Measurements from ENCODE around the gene LYSMD2.

LYSMD2 gene

GRCh38 chr15:51751697-51752683 is 14.5 kb upstream of the LYSMD2 start:
- peak; percentile 69 for DNase-seq

GRCh38 chr15:51750792-51751696 is 13.6 kb upstream of the LYSMD2 start, which contains the start of gene TMOD2:
Gene TMOD2 (plus strand): TSS chr15:51751597. CDS start chr15:51766442, 14,845 bp downstream.
- DNase-seq, result peak; percentile 82

- no peak for DNase-seq
Observed at GRCh38 chr15:51750186-51750585, 12.7 kb upstream of the LYSMD2 start.

GRCh38 chr15:51749307-51749706 is 11.9 kb upstream of the LYSMD2 start:
- no peak for DNase-seq

DNA sequence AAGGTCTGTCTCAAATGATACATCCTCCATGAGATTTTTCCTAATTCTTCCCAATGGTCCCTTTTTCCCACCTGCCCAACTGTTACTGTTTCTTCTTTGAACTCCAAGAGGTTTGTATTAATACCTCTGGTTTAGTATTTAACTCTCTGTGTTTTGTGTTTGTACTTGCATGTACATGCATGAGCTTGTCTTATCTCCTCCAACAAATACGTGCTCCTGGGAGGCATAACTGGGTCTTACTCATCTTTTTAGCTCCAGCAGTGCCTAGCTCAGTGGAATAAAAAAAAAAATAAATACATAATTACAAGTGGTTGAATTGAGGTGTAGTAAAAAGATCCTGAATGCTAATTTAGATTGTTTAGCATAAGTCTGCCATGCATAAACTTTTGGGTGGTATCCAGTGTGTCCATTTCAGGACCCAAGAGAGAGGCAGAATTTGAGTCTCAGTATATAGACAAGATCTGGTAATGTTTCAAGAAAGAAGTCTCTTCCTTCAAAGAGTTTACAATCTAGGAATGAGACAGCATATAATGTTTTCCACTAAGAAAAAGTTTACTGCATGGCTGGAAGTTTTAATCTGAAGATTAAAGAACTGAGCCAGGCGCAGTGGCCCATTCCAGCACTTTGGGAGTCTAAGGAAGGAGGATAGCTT is 1.7 kb upstream of the LYSMD2 start:
- DNase-seq, result no peak

DNA sequence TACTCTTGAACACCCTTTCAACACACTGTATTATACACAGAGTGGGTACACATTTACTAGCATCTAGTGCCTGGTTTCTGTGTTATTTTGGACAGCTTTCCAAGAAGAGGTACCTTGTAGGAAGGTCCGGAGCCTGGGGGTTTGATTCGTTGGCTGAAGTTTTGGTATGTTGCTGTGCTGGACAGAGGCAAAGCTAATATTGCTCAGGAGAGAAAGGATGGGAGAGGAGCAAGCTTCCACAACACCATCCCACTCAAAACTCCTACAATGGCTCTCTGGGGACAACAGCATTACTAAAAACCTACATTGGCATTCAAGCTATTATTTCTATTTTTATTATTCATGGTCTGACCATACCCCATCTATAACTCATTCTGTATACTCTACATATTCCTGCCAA is 1.1 kb upstream of the LYSMD2 start:
- DNase-seq, result peak; percentile 16

- DNase-seq, result peak; percentile 77
Observed at GRCh38 chr15:51736751-51737521, 519 bp downstream of the LYSMD2 start.

DNA sequence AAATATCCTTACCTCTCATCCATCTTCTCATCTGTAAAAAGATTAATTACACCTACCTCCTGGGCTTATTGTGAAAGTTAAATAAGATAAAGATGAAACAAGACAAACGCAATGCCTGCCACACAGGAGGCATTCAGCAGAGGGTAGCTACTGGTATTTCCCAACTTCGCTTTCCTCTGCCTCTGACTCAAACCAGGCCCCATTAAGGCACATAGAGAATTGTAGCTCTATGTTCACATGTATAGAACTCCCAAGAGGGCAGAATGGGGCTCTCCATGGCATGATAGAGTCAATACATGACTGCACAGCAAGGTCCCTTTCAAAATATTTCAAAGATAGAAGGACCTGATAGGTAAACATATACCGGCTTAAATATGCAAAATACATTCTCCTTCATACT is 1.4 kb downstream of the LYSMD2 start:
- peak; percentile 9 for DNase-seq

DNA sequence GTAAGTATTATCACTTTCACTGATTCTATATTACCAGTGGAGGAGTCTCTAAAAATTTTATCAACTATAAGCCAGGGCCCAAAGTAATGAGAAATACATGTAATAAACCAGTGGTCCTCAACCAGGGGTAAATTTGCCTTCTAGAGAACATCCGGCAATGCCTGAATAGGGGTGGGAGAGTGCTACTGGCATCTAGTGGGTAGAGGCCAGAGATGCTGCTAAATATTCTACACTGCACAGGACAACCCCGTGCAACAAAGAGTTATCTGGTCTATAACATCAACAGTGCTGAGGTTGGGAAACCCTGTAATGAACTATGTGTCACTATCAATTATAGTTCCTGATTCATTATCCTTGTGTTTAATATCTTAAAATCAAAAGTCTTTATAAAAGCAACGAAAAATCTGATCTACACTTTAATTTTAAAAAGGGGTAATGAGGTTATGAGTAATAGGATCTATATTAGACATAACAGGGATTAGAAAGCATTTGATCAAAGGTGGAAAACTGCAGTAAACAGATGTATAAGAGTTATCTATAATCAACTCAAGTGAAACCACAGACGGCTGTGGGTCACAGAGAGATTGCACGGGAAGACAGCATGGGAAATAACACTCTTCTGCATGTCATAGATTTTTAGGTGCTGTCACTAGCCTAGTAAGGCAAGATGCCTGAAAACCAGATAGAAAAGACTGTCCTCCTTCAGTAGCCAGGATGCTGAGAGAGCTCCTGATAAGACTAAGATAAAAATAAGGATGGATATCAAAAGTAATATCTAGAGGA is 2.0 kb downstream of the LYSMD2 start:
- DNase-seq, result no peak

- DNase-seq, result no peak
Observed at GRCh38 chr15:51732646-51733045, 4.8 kb downstream of the LYSMD2 start.

GRCh38 chr15:51731549-51732267 is 5.7 kb downstream of the LYSMD2 start:
- DNase-seq, result peak; percentile 43

- peak; percentile 21 for DNase-seq
Observed at GRCh38 chr15:51727141-51727897, 10.1 kb downstream of the LYSMD2 start.

DNA sequence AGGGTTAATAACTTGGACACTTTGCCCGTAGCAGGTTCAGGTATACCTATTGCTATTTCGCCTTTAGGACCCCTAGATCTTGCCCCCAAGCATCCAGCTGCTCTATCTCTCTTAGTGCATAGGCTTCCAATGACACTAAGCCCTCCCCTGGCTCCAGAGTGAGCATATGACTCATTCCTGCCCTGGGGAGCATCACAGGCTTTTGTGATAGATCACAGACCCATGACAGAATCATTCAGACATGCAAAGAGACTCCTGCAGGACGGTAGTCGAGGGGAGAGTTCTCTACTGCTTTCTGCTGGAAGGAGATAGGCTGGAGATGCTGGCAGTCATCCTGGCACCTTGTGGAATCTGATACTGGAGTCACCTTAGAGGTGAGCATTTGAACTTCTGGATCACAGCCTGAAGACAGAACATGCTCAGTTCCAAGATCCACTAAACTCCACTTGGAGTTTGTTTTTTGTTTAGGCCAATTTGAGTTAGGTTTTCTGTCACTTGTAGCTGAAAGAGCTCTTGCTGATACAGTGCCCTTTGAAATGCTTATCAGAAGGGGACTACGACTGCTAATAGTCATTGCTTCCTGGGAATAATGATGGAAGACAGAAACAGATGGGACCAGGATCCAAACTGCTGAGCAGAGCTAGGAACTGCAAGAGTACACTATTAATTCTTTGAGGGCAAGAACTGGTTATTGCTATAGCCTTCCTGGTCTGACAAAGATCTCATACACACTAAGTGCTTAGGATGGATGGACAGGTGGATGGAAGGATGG is 11.0 kb downstream of the LYSMD2 start:
- DNase-seq, result peak; percentile 94

DNA sequence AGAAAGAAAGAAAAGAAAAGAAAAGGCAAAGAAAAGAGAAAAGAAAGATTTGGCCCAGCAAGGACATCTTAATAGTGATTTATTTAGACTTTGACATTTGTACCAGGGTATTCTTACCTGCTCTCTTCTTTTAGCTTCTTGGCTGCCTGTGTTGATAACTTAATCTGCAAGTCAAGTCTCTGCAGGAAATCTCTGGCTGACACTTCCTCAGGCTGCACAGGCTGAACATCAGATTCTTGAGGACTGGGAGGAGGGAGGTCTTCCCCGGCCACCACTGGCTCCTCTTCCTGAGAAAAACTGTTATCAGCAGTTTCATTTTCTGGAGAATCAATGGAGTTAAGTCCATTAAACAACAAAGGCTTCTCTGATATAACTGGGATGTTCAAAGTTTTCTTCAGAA is 12.8 kb downstream of the LYSMD2 start:
- no peak for DNase-seq

DNA sequence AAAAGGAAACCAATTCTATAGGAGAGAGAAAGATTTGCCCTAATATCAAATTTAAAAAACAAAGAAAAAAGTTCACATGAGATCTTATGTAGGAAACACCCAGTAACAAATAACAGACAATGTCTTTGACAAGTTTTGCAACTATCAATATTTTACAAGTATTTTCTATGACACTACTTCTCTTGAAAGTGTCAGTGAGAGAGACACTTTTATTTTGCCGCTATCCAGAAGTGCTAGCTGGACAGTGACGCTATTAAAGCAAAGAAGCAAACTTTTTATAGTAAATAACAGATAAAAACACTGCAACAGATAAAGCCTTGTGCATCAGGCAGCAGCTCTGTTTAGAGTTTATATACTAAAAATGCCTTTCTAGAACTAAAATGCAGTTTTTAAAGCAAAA is 13.3 kb downstream of the LYSMD2 start:
- no peak for DNase-seq

DNA sequence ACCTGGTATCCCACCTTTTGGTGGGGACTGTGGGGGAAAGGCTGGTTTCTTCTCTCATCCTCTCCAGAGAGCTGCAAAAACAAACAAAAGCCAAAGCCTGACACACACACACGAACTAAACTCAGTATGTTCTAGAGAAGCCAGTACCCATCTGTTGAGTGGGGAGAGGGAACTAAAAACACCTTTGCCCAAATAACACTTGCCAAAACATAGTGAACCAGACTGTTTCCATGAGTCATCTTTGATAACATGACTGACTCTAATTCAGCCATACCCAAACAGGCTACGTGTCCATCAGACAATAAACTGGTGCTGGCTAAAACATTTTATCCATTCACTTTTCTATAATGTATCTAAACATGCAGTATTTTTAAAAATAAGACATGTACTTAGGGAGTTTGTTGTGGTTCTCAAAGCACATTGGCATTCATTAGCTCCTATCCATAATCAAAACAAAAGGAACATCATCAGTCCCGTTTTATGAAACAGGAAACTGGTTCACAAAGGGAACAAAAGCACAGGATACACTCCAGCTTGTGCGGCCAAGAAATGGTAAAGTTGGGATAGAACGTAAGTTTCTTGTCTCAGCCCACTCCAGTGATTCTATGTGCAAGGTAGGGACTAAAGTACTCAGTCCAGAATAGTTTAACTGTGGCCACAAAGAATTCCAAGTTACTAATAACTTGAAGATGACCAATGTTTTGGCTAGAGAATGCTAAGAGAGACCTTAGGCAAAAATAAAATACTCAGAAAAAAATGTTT is 16.1 kb downstream of the LYSMD2 start:
- DNase-seq, result no peak

GRCh38 chr15:51720201-51720995 is 17.1 kb downstream of the LYSMD2 start:
- DNase-seq, result no peak
